GM18526 (cell line): ENCODE measurements around the gene ZSWIM6.

Experiments
- POLR2A ChIP-seq: IDR thresholded peaks from 3 replicates; pipeline ENCODE4 v1.6.1; 2011; ENCODE audit not compliant: insufficient read length; ENCODE audit errors: extremely low read depth

ZSWIM6 gene

GRCh38 chr5:61331407-61332357 lies at the start of gene ZSWIM6:
TSS of gene ZSWIM6 (plus strand) at chr5:61332258. CDS start at chr5:61332273, 15 bp downstream.
- TF ChIP-seq POLR2A, result peak; percentile 75

GRCh38 chr5:61283471-61283870 lies 48.6 kb upstream of the ZSWIM6 start:
- no peak for TF ChIP-seq POLR2A

GRCh38 chr5:61285531-61285930 lies 46.5 kb upstream of the ZSWIM6 start:
- TF ChIP-seq POLR2A, result no peak

- TF ChIP-seq POLR2A, result no peak
Measured at GRCh38 chr5:61286446-61287132, 45.5 kb upstream of the ZSWIM6 start.

GRCh38 chr5:61287474-61287873 lies 44.6 kb upstream of the ZSWIM6 start:
- no peak for TF ChIP-seq POLR2A

DNA sequence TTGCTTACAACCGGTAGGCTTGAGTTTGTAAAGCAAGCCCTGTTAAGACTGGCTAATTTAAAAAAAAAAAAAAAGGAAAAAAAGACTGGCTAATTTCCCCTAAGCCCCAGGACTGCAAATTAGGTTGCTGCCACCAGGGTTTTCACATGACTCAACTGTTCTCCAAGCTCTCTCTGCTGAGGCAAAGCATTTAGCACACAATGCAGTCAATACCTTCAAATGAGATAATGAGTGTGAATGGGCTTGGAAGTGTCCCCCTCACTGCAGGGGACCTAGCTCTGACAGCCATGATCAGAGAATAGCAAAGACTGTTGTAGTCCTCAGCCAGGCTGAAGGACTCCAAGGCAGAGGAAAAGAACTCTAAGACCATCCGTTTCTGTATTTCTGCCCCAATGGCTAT lies 42.8 kb upstream of the ZSWIM6 start:
- TF ChIP-seq POLR2A, result no peak

DNA sequence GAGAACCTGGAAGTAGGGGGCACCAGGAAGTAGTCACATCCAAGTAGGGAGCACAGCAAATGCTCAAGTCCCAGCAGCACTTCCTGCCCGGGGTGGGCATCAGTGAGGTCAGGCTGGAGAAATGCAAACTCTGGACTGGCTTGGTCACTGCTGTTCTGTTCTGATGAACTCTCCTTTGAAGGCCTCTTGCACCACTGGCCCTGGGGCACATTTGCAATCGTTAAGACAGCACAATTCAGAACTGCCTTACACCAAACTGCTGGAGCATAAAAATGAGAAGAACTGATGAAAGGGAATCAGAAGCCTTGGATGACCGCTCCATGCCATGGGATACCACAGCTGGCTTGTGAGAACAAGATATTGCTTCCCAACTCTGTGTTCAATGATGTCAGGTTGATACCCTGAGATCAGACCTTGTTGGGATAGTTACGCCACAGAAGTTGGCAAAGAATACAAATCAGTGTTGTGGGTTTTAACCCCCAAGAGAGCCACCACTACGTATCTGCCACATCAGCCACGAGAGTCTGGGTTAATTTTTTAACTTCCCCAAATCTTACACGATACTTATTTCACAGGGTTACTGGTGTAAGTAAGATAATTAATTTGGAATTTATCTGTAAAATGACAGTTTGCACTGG lies 42.3 kb upstream of the ZSWIM6 start:
- no peak for TF ChIP-seq POLR2A

DNA sequence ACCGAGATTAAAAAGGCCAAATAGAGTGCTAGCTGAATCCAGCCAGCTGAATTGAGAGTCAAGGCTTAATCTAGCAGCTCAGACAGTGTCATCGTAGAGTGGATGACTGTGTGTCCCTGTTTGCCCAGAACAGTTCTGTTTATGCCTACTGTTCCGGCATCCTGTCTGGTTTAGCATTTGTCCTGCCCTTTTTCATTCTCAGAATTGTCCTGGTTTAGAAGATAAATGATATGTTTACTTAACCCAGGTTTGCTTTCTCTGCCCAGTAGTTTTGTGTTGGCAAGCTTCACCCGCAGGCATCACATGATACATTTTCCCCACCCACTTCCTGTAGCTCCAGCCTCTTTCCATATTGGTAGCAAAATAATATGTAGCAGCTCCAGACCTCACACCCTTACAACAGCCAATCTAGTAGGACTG lies 41.3 kb upstream of the ZSWIM6 start:
- no peak for TF ChIP-seq POLR2A

DNA sequence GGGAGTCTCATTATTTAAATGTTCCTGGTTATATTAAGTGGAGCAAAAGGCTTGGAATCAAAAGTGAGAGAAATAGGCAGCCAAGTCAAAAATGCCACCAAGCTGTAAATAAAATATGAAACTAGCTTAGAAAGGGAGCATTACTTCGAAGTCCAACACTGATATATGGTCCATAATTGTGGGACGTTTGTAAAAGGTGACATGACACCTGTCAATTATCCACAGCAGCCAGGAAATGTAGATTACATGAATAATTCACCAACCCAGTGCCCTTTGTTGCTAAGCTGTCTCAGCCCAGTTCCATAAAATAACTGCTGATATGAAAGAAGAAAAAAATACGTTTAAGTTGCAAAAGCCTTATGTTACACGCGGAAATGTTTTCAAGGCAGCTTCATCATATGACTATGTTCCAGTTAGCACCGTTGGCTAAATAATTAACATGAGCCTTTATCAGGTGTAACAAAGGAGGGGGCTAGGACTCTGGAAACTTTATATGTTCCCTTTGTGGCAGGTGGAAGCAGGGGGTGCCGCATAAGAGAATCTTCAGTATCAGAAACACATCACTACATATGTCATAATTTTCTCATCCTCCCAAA lies 39.9 kb upstream of the ZSWIM6 start:
- TF ChIP-seq POLR2A, result no peak

DNA sequence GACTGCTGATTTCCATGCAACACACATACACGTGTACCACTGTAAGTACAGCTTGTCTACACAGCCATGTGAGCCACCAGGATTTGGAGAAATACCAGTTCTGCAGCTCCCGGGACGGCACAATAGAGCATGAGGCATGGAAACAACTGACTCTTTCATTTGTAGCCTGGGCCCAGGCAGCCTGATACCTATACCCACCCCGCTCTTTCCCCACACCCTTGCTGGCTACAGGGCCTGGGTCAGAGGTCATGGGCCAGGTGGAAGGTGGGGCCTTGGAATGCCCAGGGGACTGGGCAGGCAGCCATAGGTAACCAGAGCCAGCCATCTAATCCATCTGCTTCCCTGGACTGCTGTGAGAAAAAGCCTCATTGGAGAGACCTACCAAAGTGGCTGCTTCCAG lies 39.0 kb upstream of the ZSWIM6 start:
- TF ChIP-seq POLR2A, result no peak

DNA sequence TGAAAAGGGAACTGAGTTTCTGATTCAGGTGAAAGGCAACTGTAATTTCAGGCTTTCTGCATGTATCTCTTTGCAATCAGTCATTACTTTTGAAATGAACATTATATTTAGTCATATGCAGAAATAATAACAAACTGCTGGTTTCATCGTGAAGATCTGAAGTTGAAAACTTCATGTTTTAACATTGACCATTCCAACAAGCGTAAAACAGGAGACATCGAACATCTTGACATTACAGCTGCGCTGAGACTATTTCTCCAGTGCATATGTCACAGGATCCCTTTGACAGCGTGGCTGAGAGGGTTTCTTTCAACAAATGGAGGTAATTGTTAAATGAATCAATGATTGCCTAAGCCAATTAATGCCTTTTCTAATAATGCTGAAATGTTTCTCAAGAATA lies 38.2 kb upstream of the ZSWIM6 start:
- TF ChIP-seq POLR2A, result no peak

GRCh38 chr5:61295365-61295764 lies 36.7 kb upstream of the ZSWIM6 start:
- TF ChIP-seq POLR2A, result no peak

- TF ChIP-seq POLR2A, result no peak
Measured at GRCh38 chr5:61298066-61298465, 34.0 kb upstream of the ZSWIM6 start.

DNA sequence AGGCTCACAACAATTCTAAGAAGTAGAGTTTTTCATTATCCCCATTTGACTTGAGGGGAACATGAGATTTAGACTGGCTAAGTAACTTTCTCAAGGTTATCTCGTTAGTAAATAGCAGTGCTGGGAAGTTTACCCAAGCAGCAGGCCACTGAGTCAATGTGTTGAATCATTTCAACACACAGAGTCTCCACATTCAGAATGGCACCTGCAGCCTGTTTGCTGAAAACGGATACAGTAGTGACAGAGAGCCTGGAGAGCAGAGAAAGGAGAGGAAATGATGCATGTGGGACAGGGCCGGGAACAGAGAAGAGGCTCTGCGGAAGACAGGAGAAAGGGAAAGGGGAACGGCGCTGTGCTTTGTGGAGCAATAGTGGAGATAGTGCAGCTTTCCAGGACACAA lies 33.5 kb upstream of the ZSWIM6 start:
- TF ChIP-seq POLR2A, result no peak

- no peak for TF ChIP-seq POLR2A
Measured at GRCh38 chr5:61299261-61299681, 32.8 kb upstream of the ZSWIM6 start.

DNA sequence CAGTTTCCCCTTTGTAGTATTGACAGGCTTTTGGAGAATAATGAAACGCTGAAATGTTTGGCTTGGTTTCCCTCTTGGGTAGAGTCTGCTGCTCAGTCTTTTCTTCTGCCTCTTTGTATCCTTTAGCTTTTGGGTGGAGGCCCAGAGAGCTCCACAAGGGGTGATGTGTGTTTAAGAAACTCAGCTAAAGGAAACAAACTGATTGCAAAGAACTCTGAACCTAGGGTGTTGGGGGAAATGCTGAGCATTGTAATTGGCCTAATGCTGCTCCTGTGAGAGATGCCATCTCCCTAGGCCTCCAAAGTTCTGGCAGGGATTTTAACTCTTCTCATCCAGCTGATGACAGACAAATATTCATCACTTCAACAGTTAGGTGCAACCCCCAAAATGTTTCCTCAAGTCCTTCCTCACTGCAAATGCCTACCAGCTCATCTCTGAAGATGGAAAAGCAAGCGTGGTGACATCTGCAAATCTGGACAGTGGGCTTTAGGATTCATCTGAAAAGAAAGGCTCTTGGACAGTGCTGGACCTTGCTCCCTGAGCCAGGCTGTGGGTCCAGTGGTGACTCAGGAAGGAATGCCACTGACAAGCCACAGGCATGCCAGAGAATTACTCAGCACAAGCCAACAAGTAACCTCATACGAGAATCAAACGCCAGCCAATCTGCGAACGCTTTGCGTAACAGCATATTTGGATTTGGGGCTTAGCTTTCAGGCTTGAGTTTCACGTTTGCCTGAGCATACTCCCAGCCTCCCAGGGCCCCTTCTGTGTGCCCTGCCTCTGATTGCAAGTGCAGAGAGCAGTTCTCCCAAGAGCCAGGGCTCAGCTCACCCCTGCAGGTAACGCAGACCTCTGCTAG lies 30.5 kb upstream of the ZSWIM6 start:
- no peak for TF ChIP-seq POLR2A
